HG03571 (cell line): Measurements from ENCODE around the gene ZNF28.
A peak's percentile ranks its signal among the peaks of the same experiment; 100 is the strongest.
"Not testable (repeated sequence)": the region's sequence is repeated elsewhere in the genome, so short reads cannot be mapped to it uniquely, and the experiment has no call there.

Experiments used
- ATAC-seq: cut with Tn5 transposase; IDR thresholded peaks from one replicate; pipeline ENCODE4 v1.9.1; 2021; ENCODE audit not compliant: unreplicated experiment

Gene ZNF28

DNA sequence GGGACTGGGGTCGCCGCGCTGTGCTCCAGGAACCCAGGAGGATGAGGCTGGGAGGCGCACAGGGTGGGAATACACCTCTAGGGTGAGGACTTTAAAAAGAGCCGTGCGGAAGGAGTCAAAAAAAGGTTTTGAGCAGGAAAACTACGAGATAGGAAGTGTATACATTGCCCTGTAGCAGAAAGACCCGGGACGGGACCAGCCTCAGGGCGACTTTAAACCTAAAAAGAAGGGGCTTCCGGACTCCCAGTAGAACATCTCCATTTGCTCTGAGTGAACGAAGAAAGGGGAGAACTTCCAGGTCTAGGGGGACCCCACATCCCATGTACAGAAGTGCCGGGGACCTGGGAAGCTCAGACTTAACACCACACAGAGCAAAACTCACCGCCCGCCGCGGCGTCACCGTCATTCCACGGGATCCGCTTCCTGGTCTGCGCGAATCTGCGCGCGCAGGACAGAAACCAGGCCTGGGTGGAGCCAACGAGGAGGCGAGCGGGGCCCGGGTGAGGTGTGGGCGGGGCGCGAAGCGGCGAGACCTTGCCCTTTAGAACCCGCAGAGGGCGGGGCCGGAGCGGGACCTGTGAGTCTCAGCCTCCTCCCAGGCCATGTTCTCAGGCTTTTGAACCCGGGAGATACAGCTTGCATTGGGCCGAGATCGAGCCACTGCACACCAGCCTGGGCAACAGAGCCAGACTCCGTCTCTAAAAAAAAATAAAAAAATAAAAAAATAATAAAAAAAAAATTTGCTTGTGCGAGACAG lies at the start of gene ZNF28:
Gene ZNF28, minus strand, starts transcription at position 430 of the 757 bp plus-strand sequence. CDS start 3,675 bp downstream, outside the sequence.
- ATAC-seq = peak; percentile 89

DNA sequence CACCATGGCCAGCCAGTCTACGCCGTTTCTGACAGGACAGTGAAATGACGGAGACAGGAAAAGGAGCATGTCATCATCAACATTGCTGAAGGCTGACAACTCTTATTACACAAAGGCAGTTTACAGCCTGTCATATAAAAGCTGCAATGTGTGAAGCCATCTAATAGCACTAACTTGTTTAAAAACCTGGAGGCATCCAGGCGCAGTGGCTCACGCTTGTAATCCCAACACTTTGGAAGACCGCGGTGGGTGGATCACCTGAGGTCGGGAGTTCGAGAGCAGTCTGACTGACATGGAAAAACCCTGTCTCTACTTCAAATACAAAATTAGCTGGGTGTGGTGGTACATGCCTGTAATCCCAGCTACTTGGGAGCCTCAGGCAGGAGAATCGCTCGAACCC lies 46.6 kb upstream of the ZNF28 start:
- not testable (repeated sequence) for ATAC-seq

DNA sequence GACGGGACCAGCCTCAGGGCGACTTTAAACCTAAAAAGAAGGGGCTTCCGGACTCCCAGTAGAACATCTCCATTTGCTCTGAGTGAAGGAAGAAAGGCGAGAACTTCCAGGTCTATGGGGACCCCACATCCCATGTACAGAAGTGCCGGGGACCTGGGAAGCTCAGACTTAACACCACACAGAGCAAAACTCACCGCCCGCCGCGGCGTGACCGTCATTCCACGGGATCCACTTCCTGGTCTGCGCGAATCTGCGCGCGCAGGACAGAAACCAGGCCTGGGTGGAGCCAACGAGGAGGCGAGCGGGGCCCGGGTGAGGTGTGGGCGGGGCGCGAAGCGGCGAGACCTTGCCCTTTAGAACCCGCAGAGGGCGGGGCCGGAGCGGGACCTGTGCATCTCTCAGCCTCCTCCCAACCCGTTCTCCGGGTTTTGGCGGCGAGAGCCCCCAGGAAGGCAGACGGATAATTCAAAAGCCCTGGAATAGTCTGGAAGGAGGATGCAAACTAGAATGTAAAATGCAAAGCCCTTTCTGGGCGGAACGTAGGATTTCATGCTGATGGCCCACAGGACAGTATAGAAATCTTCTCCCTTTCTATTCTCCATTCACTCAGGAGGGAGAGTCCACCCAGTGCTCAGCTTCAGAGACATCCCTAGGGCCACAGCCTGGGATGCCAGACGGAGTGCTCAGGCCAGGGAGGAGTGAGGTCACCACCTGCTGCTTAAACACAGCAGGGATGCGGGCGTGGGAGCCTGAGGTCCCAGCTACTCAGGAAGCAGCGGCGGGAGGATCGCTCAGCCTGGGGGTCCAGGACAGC lies 36.2 kb upstream of the ZNF28 start, which contains the start of gene ZNF468:
Gene ZNF468, minus strand, starts transcription at position 242 of the 814 bp plus-strand sequence. CDS start 3,347 bp downstream, outside the sequence.
- peak; percentile 93 for ATAC-seq

DNA sequence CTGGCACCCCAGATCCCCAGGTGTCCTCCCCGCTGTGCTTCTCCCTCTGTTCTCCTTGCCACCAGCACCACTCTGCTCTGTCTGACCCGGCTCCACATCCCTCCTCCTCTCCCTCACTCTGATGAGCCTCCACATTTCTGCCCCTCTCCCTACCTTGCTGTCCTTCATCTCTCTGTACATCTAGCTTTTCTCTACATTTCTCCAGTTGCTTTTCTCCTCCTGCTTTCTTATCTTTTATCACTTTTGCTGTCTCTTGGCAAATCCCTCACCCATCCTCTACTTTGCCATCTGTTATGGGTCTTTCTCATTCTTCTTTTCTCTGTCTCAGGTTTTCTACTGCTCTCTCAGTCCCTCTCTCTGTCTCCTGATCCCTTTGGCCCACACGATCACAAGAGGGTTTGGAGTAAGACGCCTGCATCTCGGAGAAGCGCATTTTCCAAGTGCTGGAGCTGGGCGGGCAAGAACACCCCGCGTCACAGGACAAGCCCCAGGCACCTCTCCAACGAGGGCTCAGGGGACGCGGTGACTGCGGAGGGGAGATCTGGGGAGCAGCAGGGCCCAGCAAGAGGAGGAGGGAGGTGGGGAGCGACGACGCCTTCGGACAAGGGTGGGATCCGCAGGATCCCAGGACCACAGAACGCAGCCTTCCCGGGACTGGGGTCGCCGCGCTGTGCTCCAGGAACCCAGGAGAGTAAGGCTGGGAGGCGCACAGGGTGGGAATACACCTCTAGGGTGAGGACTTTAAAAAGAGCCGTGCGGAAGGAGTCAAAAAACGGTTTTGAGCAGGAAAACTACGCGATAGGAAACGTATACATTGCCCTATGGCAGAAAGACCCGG lies 35.3 kb upstream of the ZNF28 start:
- ATAC-seq = not testable (repeated sequence)

DNA sequence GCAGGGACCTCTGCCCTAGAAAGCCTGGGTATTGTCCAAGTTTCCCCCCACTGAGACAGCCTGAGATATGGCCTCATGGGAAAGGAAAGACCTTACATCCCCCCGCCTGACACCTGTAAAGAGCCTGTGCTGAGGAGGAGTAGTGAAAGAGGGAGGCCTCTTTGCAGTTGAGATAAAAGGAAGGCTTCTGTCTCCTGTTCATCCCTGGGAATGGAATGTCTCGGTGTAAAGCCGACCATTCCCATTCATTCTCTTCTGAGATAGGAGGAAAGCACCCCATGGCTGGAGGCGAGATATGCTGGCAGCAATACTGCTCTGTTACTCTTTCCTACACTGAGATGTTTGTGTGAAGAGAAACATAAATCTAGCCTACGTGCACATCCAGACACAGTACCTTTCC lies 25.9 kb upstream of the ZNF28 start:
- ATAC-seq = not testable (repeated sequence)

DNA sequence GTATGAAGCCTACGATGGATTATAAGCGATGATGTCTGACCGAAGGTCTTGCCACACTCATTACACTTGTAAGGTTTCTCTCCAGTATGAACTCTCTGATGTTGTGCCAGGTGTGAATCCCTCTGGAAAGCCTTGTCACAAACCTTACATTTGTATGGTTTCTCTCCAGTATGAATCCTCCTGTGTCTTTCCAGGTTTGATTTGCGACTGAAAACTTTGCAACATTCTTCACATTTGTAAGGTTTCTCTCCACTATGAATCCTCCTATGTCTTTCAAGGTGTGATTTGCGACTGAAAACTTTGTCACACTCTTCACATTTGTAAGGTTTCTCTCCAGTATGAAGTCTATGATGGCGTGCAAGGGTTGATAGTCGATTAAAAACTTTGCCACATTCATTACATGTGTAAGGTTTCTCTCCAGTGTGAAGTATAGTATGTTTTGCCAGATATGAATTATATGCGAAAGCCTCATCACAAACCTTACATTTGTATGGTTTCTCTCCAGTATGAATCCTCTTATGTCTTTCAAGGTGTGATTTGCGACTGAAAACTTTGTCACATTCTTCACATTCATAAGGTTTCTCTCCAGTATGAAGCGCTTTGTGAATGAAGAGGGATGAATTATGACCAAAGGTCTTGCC lies 19.5 kb upstream of the ZNF28 start:
- ATAC-seq = not testable (repeated sequence)

DNA sequence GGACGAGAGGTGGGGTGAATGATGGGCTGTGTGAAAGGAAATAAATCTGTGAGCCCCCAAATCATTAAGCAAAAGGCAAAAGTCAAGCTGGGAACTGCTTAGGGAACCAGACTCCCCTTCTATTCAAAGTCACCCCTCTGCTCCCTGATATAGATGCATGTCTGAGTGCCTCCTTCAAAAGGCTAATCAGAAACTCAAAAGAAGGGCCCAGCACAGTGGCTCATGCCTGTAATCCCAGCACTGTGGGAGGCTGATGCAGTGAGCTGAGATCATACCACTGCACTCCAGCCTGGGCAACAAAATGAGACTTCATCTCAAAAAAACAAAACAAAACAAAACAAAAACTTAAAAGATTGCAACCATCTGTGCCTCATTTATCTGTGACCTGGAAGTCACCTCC lies 12.9 kb upstream of the ZNF28 start:
- ATAC-seq = not testable (repeated sequence)

DNA sequence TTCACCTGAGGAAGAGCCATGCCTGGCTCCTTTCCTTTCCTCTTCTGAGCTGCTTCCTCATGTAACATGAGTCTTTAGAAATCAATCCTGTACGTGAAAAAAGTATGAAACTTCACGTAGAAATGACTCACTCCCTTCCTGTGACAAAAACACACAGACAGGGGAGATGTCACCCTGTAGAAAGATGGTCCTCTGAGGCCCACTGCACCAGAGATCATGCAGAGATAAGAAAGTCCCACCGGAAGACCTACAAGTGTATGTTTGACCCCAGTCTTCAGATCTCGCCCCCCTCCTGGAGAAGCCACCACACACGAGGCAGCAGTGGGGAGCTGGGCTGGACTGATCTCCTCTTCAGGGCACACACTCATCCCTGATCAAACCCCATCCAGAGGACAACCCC lies 12.1 kb upstream of the ZNF28 start:
- not testable (repeated sequence) for ATAC-seq

DNA sequence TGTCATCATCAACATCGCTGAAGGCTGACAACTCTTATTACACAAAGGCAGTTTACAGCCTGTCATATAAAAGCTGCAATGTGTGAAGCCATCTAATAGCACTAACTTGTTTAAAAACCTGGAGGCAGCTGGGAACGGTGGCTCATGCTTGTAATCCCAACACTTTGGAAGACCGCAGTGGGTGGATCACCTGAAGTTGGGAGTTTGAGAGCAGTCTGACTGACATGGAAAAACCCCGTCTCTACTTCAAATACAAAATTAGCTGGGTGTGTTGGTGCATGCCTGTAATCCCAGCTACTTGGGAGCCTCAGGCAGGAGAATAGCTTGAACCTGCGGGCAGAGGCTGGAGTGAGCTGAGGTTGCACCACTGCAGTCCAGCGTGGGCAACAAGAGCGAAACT lies 8.4 kb upstream of the ZNF28 start:
- not testable (repeated sequence) for ATAC-seq

DNA sequence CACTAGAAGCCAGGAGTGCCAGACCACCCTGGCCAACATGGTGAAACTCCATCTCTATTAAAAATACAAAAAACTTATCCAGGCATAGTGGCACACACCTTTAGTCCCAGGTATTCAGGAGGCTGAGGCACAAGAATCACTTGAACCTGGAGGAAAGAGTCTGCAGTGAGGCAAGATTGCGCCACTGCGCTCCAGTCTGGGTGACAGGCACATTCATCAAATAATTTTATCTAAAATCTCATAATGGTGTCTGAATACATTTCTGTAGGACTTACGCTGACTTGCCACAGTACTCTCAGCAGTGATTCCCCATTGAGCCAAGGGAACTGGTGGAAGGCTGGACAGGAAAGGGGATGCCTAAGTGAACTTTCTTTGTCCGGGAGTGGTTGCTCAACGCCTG lies 4.3 kb upstream of the ZNF28 start:
- ATAC-seq = no peak

DNA sequence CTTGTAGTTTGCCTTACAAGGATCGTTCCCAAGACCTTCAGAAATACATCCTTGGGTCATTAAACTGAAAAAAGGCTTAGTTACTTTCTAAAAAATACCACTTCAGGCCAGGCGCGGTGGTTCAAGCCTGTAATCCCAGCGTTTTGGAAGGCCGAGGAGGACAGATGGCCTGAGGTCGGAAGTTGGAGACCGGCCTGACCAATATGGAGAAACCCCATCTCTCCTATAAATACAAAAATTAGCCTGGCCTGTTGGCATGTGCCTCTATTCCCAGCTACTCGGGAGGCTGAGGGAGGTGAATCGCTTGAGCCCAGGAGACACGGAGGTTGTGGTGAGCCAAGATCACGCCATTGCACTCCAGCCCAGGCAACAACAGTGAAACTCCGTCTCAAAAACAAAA lies 2.2 kb upstream of the ZNF28 start:
- no peak for ATAC-seq

DNA sequence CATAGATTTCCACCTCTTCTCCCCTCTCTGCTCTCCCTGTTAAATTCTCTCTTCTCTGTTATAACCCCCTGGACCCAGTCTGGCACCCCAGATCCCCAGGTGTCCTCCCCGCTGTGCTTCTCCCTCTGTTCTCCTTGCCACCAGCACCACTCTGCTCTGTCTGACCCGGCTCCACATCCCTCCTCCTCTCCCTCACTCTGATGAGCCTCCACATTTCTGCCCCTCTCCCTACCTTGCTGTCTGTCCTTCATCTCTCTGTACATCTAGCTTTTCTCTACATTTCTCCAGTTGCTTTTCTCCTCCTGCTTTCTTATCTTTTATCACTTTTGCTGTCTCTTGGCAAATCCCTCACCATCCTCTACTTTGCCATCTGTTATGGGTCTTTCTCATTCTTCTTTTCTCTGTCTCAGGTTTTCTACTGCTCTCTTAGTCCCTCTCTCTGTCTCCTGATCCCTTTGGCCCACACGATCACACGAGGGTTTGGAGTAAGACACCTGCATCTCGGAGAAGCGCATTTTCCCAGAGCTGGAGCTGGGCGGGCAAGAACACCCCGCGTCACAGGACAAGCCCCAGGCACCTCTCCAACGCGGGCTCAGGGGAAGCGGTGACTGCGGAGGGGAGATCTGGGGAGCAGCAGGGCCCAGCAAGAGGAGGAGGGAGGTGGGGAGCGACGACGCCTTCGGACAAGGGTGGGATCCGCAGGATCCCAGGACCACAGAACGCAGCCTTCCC lies 795 bp downstream of the ZNF28 start:
- not testable (repeated sequence) for ATAC-seq

DNA sequence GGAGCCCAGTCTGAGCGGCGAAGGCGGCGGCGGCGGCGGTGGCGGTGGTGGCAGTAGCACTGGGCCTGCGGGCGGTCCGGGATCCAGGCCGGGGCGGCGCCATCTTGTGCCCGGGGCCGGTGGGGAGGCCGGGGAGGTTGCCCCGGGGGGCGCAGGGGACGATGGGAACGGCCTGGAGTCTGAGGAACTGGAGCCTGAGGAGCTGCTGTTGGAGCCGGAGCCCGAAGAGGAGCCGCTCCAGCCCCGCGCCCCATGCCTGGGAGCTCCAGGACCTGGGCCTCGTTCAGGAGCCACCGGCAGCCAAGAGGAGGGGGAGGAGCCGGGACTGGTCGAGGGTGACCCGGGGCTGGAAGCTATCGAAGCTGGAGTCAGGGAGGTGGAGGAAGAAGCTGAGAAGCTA lies 11.6 kb downstream of the ZNF28 start:
- ATAC-seq = no peak

DNA sequence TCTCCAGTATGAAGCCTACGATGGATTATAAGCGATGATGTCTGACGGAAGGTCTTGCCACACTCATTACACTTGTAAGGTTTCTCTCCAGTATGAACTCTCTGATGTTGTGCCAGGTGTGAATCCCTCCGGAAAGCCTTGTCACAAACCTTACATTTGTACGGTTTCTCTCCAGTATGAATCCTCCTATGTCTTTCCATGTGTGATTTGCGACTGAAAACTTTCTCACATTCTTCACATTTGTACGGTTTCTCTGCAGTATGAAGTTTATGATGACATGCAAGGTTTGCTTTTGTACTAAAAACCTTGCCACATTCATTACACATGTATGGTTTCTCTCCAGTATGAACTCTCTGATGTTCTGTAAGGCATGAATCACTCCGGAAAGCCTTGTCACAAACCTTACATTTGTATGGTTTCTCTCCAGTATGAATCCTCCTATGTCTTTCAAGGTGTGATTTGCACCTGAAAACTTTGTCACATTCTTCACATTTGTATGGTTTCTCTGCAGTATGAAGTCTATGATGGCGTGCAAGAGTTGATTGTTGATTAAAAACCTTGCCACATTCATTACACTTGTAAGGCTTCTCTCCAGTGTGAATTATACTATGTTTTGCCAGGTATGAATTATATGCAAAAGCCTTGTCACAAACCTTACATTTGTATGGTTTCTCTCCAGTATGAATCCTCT lies 21.3 kb downstream of the ZNF28 start:
- ATAC-seq = not testable (repeated sequence)

DNA sequence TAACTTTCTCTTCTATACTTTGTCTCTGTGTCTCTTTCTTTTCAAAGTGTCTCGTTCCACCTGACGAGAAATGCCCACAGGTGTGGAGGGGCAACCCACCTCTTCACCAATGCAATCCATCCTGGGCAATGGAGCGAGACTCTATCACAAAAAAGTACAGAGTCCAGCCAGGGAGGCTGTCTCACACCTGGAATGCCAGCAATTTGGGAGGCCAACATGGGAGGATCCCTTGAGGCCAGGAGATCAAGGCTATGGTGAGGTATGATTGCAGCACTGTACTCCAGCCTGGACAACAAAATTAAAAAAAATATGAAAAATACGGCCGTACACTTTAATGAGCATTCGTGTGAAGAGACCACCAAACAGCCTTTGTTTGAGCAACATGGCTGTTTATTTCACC lies 32.0 kb downstream of the ZNF28 start:
- no peak for ATAC-seq

DNA sequence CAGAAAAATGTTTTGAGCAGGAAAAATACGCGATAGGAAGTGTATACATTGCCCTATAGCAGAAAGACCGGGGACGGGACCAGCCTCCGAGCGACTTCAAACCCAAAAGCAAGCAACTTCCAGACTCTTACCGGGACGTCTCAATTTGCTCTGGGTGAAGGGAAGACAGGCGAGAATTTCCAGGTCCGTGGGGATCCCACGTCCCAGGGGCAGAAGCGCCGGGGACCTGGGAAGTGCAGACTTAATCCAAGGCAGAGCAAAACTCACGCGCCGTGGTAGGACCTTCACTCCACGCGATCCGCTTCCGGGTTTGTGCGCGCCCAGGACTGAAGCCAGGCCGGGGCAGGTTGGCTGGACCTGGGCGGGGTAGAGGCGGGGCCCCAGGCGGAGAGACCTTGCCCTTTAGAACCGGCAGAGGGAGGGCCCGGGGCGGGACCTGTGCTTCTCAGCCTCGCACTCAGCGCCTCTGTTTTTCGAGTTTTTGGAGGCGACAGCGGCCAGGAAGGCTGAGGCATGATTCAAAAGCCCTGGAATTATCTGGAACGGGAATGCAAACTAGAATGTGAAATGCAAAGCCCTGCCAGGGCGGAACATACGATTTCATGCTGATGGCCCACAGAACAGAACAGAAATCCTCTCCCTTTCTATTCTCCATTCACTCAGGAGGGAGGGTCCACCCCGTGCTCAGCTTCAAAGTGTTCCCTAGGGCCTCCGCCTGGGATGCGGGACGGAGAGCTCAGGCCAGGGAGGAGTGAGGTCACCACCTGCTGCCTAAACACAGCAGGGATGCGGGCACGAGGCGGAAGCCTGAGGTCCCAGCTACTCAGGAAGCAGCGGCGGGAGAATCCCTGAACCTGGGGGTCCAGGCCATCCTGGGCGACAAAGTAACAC lies 34.7 kb downstream of the ZNF28 start, which contains the start of gene ZNF600:
Gene ZNF600, minus strand, starts transcription at position 328 of the 891 bp plus-strand sequence. CDS start 7,903 bp downstream, outside the sequence.
- ATAC-seq = peak; percentile 96

DNA sequence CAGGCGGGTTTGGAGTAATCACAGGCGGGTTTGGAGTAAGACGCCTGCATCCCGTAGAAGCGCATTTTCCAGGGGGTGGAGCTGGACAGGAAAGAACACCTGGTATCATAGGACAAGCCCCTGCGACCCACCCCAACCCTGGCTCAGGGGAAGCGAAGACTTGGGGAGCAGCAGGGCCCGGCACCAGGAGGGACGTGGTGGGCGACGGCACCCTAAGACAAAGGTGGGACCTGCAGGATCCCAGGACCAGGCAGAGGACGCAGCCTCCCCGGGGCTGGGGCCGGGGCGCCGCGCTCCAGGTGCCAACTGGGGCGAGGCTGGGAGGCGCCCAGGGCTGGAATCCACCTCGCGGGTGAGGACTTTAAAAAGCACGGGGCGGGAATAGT lies 35.4 kb downstream of the ZNF28 start:
- peak; percentile 29 for ATAC-seq

DNA sequence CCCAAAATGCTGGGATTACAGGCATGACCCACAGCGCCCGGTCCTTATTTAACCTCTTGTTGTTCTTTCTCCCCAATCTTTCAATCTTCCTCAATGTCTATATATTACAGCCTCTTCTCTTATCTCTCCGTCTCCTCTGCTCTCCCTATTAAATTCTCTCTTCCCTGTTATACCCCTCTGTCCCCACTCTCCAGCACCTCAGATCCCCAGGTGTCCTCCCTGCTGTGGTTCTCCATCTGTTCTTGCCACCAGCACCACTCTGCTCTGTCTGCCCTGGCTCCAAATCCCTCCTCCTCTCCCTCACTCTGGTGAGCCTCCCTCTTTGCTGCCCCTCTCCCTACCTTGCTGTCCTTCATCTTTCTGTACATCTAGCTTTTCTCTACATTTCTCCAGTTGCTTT lies 35.9 kb downstream of the ZNF28 start:
- no peak for ATAC-seq
